ENCODE results near the gene C10orf105. TPM values are rescaled to one million over a fixed set of nuclear protein-coding genes. Genes with fewer than 3 reads are reported as not detected.

Gene C10orf105
- polyA plus RNA-seq, 1 donor (not counting 4 experiments of a cell fraction or from before 2014, with no cell fraction given) = not detected

DNA sequence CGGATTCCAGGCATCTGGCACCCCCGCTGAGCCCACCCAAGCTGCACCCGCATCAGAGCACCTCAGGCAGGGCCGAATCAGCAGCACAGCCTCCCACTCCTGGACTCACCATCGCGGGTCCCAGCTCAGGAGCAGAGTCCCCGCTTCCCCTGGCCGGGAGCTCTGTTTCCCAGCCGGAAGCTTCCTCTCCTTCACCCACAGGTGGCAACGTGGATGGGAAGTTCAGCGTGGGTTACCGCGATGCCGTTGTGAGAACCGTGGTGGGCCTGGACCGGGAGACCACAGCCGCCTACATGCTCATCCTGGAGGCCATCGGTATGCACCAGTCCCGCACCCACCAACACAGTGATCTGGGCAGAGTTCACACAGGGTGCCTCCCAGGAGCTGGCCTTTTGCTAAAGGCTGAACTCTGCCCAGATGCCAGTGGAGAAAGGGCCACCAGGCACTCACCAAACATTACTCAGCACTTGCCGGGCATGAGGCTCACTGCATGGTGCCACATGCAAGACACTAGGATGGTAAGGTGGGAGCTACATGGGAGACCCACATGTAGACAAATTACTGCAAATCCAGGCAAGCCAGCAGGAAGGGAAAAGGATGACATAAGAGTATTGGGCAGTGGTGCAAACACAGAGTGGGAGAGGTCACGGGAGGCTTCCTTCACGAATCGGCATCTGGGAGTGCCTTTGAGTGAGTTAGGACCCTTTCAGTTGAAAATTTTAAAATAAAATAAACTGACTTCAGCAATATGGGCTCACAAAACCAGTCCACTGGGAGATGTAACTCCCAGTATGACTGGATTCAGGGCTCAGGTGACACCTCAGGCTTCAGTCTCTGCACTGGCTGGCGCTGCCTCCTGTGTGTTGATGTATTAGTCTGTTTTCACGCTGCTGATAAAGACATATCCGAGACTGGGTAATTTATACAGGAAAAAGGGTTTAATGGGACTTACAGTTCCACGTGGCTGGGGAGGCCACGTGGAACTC is 10.4 kb downstream of the C10orf105 start:
- Histone ChIP-seq H3K36me3 (ENCODE audit: control insufficient read depth in 2 of 2, extremely low read depth in 1 of 2, insufficient read depth in 2 of 2, low read length in 2 of 2) (no peaks in the 10 kb centered on the region), H3K79me2 (ENCODE audit: control insufficient read depth, insufficient read depth, low read length) (no peaks in the 10 kb centered on the region), H4K20me1 (ENCODE audit: control insufficient read depth, extremely low read depth, insufficient read depth, low read length) (no peaks in the 10 kb centered on the region), H3K27ac (ENCODE audit: control insufficient read depth, insufficient read depth, low read length) (no peak overlapping the region), H3K4me3 (ENCODE audit: control insufficient read depth in 2 of 3, extremely low read depth in 1 of 3, insufficient read depth in 2 of 3, low read depth in 1 of 3, low read length in 3 of 3) (no peak overlapping the region), H3K9ac (ENCODE audit: control insufficient read depth, extremely low read depth, insufficient read depth, low read length) (no peak overlapping the region), H3K4me1 (ENCODE audit: control insufficient read depth, extremely low read depth, insufficient read depth, low read length) (peaks cover 24% of the 10 kb centered on the region), H3K4me2 (ENCODE audit: control insufficient read depth, extremely low read depth, insufficient read depth, low read depth, low read length) (no peak overlapping the region), H3K9me1 (ENCODE audit: control insufficient read depth, extremely low read depth, insufficient read depth, low read length) (no peaks in the 10 kb centered on the region), H2AFZ (ENCODE audit: control insufficient read depth, low read length) (no peak overlapping the region), H3K9me3 (ENCODE audit: control insufficient read depth, low read depth, low read length) (no peaks in the 10 kb centered on the region), H3K27me3 (ENCODE audit: control insufficient read depth, extremely low read depth, insufficient read depth, low read length) (no peaks in the 10 kb centered on the region)
- no peak for FAIRE-seq
- no peak for DNase-seq (ENCODE audit: low read depth, low spot score)
- dilution Hi-C loops (cut with MboI; ENCODE audit: extremely low pct_ligation_motif_present, low sequenced_read_pairs) = no loop called here
- TF ChIP-seq EZH2 (IDR thresholded peaks at IDR 0.05; ENCODE audit: low read length) = no peak
- peak in 1 of 3 experiments; percentile 8 for TF ChIP-seq CTCF (optimal IDR thresholded peaks at IDR 0.05 in 1 of 3, IDR thresholded peaks at IDR 0.05 in 1 of 3, conservative IDR thresholded peaks at IDR 0.05 in 1 of 3; ENCODE audit: extremely low read depth in 1 of 3, insufficient read depth in 2 of 3, low read length in 3 of 3)

DNA sequence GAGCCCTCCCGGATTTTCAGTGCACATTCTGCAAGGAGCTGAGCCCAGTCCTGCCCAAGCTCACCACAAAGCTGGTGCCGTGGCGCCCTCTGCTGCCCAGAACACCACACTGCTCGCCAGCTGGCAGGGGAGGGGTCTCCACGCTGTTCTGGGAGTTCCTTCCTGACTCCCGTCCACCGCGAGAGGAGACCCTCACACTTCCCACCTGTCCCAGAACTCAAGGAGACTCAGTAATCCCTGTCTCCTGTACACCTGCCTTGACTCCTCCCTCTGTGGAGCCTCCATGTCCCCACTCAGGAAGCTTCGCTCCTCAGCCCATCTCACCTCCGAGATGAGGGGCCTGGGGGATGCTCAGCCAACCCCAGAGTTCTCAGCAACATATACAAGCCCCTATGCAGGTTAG is 11.3 kb downstream of the C10orf105 start:
- DNase-seq (ENCODE audit: low read depth, low spot score) (no peak), FAIRE-seq (no peak)
- H3K9me1 ChIP-seq (ENCODE audit: control insufficient read depth, extremely low read depth, insufficient read depth, low read length) = no peaks in the 10 kb centered on the region
- H4K20me1 ChIP-seq (ENCODE audit: control insufficient read depth, extremely low read depth, insufficient read depth, low read length) = no peaks in the 10 kb centered on the region
- H3K79me2 ChIP-seq (ENCODE audit: control insufficient read depth, insufficient read depth, low read length) = no peaks in the 10 kb centered on the region
- H3K9ac ChIP-seq (ENCODE audit: control insufficient read depth, extremely low read depth, insufficient read depth, low read length) = no peak overlapping the region
- H3K27ac ChIP-seq (ENCODE audit: control insufficient read depth, insufficient read depth, low read length) = no peak overlapping the region
- no peaks in the 10 kb centered on the region for H3K27me3 ChIP-seq (ENCODE audit: control insufficient read depth, extremely low read depth, insufficient read depth, low read length)
- H3K9me3 ChIP-seq (ENCODE audit: control insufficient read depth, low read depth, low read length) = no peaks in the 10 kb centered on the region
- peaks cover 16% of the 10 kb centered on the region for H3K4me1 ChIP-seq (ENCODE audit: control insufficient read depth, extremely low read depth, insufficient read depth, low read length)
- no peaks in the 10 kb centered on the region for H3K36me3 ChIP-seq (ENCODE audit: control insufficient read depth in 2 of 2, extremely low read depth in 1 of 2, insufficient read depth in 2 of 2, low read length in 2 of 2)
- dilution Hi-C loops (cut with MboI; ENCODE audit: extremely low pct_ligation_motif_present, low sequenced_read_pairs) = no loop called here
- H2AFZ ChIP-seq (ENCODE audit: control insufficient read depth, low read length) = no peak overlapping the region
- no peak overlapping the region for H3K4me2 ChIP-seq (ENCODE audit: control insufficient read depth, extremely low read depth, insufficient read depth, low read depth, low read length)
- TF ChIP-seq EZH2 (IDR thresholded peaks at IDR 0.05; ENCODE audit: low read length) (no peak), CTCF (optimal IDR thresholded peaks at IDR 0.05 in 1 of 3, IDR thresholded peaks at IDR 0.05 in 1 of 3, conservative IDR thresholded peaks at IDR 0.05 in 1 of 3; ENCODE audit: extremely low read depth in 1 of 3, insufficient read depth in 2 of 3, low read length in 3 of 3) (peak; percentile 86 to 96 (median 95))
- no peak overlapping the region for H3K4me3 ChIP-seq (ENCODE audit: control insufficient read depth in 2 of 3, extremely low read depth in 1 of 3, insufficient read depth in 2 of 3, low read depth in 1 of 3, low read length in 3 of 3)

Data from keratinocyte (primary cell).